CD4-positive, alpha-beta T cell (primary cell): Measurements from ENCODE around the gene CPB2. TPM values are rescaled to one million over a fixed set of nuclear protein-coding genes. Genes with fewer than 3 reads are reported as not detected.

Source experiments
- ATAC-seq: fragments of 200-7000 bp; cut with Tn5 transposase; one replicate; pipeline ENCODE4 v1.10.0; 2022; ENCODE audit warnings: mild to moderate bottlenecking; ENCODE audit not compliant: poor library complexity
- CTCF ChIA-PET: fragments of 350-600 bp; sonication (Branson Sonifier 250); formaldehyde crosslinking; loops from one replicate; lab custom pipeline; 2021; ENCODE audit warnings: antibody characterized with exemption, inconsistent platforms; lab: Charles Lee
- POLR2A ChIA-PET: fragments of 350-600 bp; sonication (Branson Sonifier 250); formaldehyde crosslinking; loops from one replicate; lab custom pipeline; 2021; ENCODE audit warnings: antibody characterized with exemption, inconsistent platforms; lab: Charles Lee
- DNase-seq, 14 experiments: peaks; one replicate each; pipeline ENCODE4 v3.0.0-alpha.2; 2013 to 2020; ENCODE audit warnings: mixed read lengths in 2 of 14
- H3K27ac ChIP-seq, 2 donors: one replicate each; pipeline versions ENCODE4 v1.5.1 to v1.7.0; 2013; ENCODE audit warnings: low read length in 2 of 2, low read depth in 1 of 2, mild to moderate bottlenecking in 1 of 2
- H3K27me3 ChIP-seq, 2 experiments: 1 replicate in 1 of 2; 2 replicates in 1 of 2; pipeline versions ENCODE4 v1.6.1 to v1.7.0; 2013; ENCODE audit warnings: low read length in 2 of 2, control low read depth in 1 of 2, mild to moderate bottlenecking in 1 of 2, moderate library complexity in 1 of 2; ENCODE audit not compliant: insufficient read depth in 2 of 2, control insufficient read depth in 1 of 2
- H3K36me3 ChIP-seq: one replicate; pipeline ENCODE4 v1.6.1; 2013; ENCODE audit warnings: low read length, control low read depth; ENCODE audit not compliant: insufficient read depth
- H3K4me1 ChIP-seq: one replicate; pipeline ENCODE4 v1.6.1; 2013; ENCODE audit warnings: low read length, control low read depth; ENCODE audit not compliant: insufficient read depth
- H3K4me3 ChIP-seq: one replicate; pipeline ENCODE4 v1.5.1; 2013; ENCODE audit warnings: mild to moderate bottlenecking, low read length, moderate library complexity
- H3K9me3 ChIP-seq, 2 experiments: 1 replicate in 1 of 2; 2 replicates in 1 of 2; pipeline versions ENCODE4 v1.6.1 to v1.7.0; 2013; ENCODE audit warnings: low read length in 2 of 2, mild to moderate bottlenecking in 2 of 2, control low read depth in 1 of 2, moderate library complexity in 1 of 2; ENCODE audit not compliant: control insufficient read depth in 1 of 2, insufficient read depth in 1 of 2
- H3K27ac Mint-ChIP-seq: one replicate; pipeline ENCODE4 v1.8.0; 2020; ENCODE audit warnings: mixed read lengths
- H3K27me3 Mint-ChIP-seq: one replicate; pipeline ENCODE4 v1.8.0; 2021; ENCODE audit warnings: mixed read lengths
- H3K36me3 Mint-ChIP-seq: one replicate; pipeline ENCODE4 v1.8.0; 2021; ENCODE audit warnings: low read depth, mixed read lengths
- H3K4me1 Mint-ChIP-seq: one replicate; pipeline ENCODE4 v1.8.0; 2021; ENCODE audit warnings: low read depth, mixed read lengths
- H3K4me3 Mint-ChIP-seq: one replicate; pipeline ENCODE4 v1.8.0; 2020; ENCODE audit warnings: mild to moderate bottlenecking, mixed read lengths
- H3K9me3 Mint-ChIP-seq: one replicate; pipeline ENCODE4 v1.8.0; 2020; ENCODE audit warnings: mixed read lengths
- CTCF ChIP-seq: fragments of 200-600 bp; IDR thresholded peaks from one replicate; pipeline ENCODE4 v1.8.0; 2022; ENCODE audit warnings: antibody characterized with exemption, mild to moderate bottlenecking
- intact Hi-C, 2 experiments: fragments of 100-400 bp; cut with DNase I in 1 of 2; cut with micrococcal nuclease in 1 of 2; formaldehyde crosslinking; loops; one replicate each; pipeline versions ENCODE4 v1.15.1 to v1.9.0; 2023 to 2025; cut with DNase I, micrococcal nuclease
- total RNA-seq, 174 experiments: library from RNA in 2 of 174; stranded (reverse) in 2 of 174; gene quantifications; one replicate each; pipeline ENCODE4 v1.2.3 and lab custom pipeline; 2021 to 2026

The CPB2 gene
- total RNA-seq, 2 experiments from 2014 or later, result not detected

DNA sequence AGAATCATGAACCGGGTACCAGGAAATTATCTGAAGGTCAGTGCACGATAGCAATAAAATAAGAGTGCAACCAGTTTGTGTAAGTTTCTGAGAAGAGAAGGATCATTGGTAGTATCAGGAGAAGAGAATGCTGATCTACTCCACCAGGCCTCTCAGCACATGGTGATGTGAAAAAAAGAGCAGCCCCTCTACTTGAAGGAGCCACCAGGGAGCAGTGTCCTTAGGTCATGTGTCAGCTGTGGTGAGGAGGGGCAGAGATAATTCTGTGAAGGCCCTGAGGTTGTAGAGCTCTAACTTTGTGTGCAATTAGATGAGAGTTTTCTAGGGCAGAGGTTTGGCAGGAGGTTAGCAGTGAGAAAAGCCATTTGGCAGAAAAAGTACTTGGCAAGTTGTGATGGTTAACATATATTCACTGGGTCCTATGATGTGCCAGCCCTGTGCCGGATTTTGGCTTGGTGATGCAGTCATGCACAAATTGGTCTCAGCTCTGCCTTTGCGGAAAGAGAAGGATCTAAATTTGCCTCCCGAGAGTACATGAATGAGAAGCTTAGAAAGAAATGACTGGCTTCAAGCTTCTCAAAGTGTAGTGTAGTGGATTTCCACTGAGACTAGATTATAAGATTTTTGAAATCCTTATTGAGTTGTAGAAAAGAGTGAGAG is 33.1 kb downstream of the CPB2 start:
- Mint-ChIP-seq H3K27me3 (peaks cover 4% of the 10 kb centered on the region), H3K9me3 (no peaks in the 10 kb centered on the region), H3K27ac (no peak overlapping the region), H3K36me3 (no peaks in the 10 kb centered on the region), H3K4me1 (no peaks in the 10 kb centered on the region), H3K4me3 (no peak overlapping the region)
- H3K4me3 ChIP-seq, result no peak overlapping the region
- H3K9me3 ChIP-seq, result no peaks in the 10 kb centered on the region
- H3K36me3 ChIP-seq, result no peaks in the 10 kb centered on the region
- no peaks in the 10 kb centered on the region for H3K27me3 ChIP-seq
- CTCF ChIA-PET, result interaction anchor here (0.9 to 1.0 kb wide), 3 partner anchors 10 to 55 kb away, joined by 3 to 4 read pairs (median 4); no protein-coding TSS in a partner anchor
- no peak for TF ChIP-seq CTCF
- no peaks in the 10 kb centered on the region for H3K4me1 ChIP-seq
- intact Hi-C loops, result no loop called here
- POLR2A ChIA-PET, result no interaction called here
- H3K27ac ChIP-seq, result no peak overlapping the region
- no peak for ATAC-seq
- DNase-seq, result peak in 3 of 14 experiments; percentile 7 to 19 (median 19)

- DNase-seq (no peak), ATAC-seq (no peak)
- Histone ChIP-seq H3K27ac (no peak overlapping the region), H3K27me3 (no peaks in the 10 kb centered on the region), H3K9me3 (no peaks in the 10 kb centered on the region), H3K4me1 (no peaks in the 10 kb centered on the region), H3K4me3 (no peak overlapping the region), H3K36me3 (no peaks in the 10 kb centered on the region)
- ChIA-PET CTCF (interaction anchor here (1.0 kb wide), 1 partner anchor 11 kb away, joined by 5 read pairs; the partner anchor contains the start of gene ZC3H13), POLR2A (no interaction called here)
- Mint-ChIP-seq H3K4me3 (no peak overlapping the region), H3K9me3 (no peaks in the 10 kb centered on the region), H3K36me3 (no peaks in the 10 kb centered on the region), H3K27ac (no peak overlapping the region), H3K27me3 (peaks cover 10% of the 10 kb centered on the region), H3K4me1 (no peaks in the 10 kb centered on the region)
- intact Hi-C loops, result no loop called here
- TF ChIP-seq CTCF, result no peak
These were observed 41.5 kb downstream of the CPB2 start for GRCh38 chr13:46063292-46063691.

DNA sequence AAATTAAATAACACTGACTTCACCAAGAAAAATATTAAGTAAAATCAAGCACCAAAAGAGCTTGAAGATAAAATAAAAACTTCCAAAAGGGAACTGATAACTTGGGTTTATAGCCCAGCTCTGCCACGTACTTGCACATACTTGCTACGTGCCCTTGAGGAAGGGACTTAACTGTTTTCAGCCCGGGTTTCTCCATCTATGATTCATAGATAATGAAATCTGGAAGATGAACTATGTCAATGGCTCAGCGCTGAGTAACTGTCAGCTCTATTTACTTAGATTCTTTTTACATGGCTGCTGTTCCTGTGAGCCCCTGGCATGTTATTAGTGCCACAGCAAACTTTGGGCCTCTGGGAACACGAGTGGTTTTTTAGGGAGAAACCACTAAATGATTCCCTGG is 42.6 kb downstream of the CPB2 start:
- ChIA-PET CTCF (interaction anchor here (1.0 kb wide), 1 partner anchor 10 kb away, joined by 5 read pairs; the partner anchor contains the start of gene ZC3H13), POLR2A (interaction anchor here (1.0 kb wide), 1 partner anchor 10 kb away, joined by 6 read pairs; the partner anchor contains the start of gene ZC3H13)
- H3K36me3 Mint-ChIP-seq, result no peaks in the 10 kb centered on the region
- H3K27me3 Mint-ChIP-seq, result peaks cover 6% of the 10 kb centered on the region
- Histone ChIP-seq H3K4me3 (no peak overlapping the region), H3K27me3 (no peaks in the 10 kb centered on the region), H3K9me3 (no peaks in the 10 kb centered on the region), H3K4me1 (no peaks in the 10 kb centered on the region), H3K27ac (no peak overlapping the region), H3K36me3 (no peaks in the 10 kb centered on the region)
- DNase-seq (peak in 1 of 14 experiments; percentile 12), ATAC-seq (no peak)
- intact Hi-C loops, result no loop called here
- no peaks in the 10 kb centered on the region for H3K4me1 Mint-ChIP-seq
- H3K4me3 Mint-ChIP-seq, result no peak overlapping the region
- H3K27ac Mint-ChIP-seq, result no peak overlapping the region
- no peaks in the 10 kb centered on the region for H3K9me3 Mint-ChIP-seq
- TF ChIP-seq CTCF, result no peak
